ENCODE results near the gene IGLL1. TPM values are rescaled to one million over a fixed set of nuclear protein-coding genes. Genes with fewer than 3 reads are reported as not detected.

The IGLL1 gene
- total and polyA plus RNA-seq, 7 donors: not detected

DNA sequence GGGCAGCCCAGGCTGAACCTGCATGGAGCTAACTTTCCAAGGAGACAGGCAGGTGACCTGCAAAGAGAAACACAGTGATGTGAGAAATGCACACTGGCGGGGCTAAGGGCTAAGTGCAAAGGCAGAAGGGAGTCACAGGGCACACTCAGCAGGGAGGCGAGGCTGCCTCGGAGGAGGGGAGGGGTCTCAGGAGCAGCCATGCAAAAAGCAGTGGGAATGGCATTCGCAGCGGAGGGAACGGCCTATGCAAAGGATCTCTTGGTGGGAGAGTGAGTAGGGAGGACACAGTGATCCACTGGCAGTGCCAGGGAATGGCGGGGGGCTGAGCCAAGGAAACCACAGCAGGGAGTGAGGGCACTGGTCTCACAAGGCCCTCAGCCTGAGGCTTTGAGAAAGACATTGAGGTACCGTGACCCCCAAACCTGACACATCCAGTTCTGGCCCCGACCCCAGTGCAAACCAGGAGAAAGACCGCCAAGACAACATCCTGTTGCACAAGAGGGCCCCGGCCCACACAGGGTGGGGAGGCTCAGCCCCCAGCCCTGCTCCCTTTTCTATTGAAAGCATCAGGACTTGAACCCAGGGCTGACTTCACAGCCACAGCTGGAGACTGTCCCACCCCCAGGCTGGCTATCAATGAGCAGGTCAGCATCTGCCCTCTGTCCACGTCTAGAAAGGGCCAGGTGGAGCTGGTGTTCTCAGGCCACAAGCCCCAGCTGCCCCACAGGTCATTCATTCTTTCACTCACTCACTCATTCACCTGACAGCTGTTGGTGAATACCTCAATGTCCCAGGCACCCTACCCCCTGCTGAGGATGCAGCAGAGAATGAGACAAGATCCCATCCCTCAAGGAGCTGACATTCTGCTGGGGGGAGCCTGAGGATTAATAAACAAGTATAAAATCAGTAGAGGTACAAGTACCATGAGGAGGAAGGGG lies 50.7 kb downstream of the IGLL1 start:
- H3K27ac ChIP-seq: no peak overlapping the region
- no peak for TF ChIP-seq CTCF (IDR thresholded peaks at IDR 0.05)
- WGBS, 3 donors: 71 to 77% (median 76%) methylated on average over 12 of the region's 12 CpGs
- intact Hi-C loops (cut with DNase I): no loop called here
- no peak overlapping the region for H3K4me3 ChIP-seq
- H3K4me1 ChIP-seq: no peaks in the 10 kb centered on the region
- peaks cover 0 to 2% (median 0%) of the 10 kb centered on the region in 3 donors for H3K27me3 ChIP-seq (ENCODE audit: insufficient read depth in 3 of 3, low read length in 2 of 3)
- H3K36me3 ChIP-seq (ENCODE audit: insufficient read depth in 1 of 2, low read depth in 1 of 2): no peaks in the 10 kb centered on the region
- ATAC-seq (no peak), DNase-seq (peak in 1 of 2 donors; percentile 17)
- no peaks in the 10 kb centered on the region for H3K9me3 ChIP-seq

DNA sequence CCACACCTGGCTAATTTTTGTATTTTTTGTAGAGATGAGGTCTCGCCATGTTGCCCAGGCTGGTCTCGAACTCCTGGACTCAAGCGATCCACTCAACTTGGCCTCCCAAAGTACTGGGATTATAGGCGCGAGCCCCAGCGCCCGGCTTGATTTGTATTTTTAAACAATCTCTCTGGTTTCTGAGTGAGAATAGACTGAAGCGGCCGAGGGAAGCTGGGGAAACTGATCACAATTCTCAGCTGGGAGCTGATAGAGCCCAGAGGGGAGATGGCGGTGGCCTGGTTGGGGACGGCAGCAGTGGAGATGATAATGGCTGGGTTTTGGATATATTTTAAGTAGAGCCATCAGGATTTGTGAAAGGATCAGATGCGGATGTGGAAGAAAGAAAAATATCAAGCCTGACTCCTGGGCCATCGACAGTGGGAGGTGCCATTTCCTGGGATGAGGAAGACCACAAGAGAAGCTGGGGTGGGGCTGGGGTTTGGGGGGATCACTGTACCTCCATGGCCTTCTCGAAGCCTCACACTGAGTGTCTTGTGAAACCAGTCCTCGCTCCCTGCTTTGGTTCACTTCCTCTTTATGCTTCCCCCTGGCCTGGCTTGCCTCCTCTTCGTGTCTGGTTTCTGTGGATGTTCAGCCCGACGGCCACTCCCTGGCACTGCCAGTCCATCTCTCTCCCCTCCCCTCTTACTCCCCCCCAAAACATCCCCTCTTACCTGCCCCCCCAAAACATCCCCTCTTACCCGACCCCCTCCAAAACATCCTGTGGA lies 51.9 kb downstream of the IGLL1 start:
- Histone ChIP-seq H3K4me1 (no peaks in the 10 kb centered on the region), H3K27me3 (ENCODE audit: insufficient read depth in 3 of 3, low read length in 2 of 3) (peaks cover 0 to 2% (median 0%) of the 10 kb centered on the region in 3 donors), H3K27ac (no peak overlapping the region), H3K4me3 (no peak overlapping the region), H3K9me3 (no peaks in the 10 kb centered on the region), H3K36me3 (ENCODE audit: insufficient read depth in 1 of 2, low read depth in 1 of 2) (no peaks in the 10 kb centered on the region)
- intact Hi-C loops (cut with DNase I): no loop called here
- ATAC-seq (no peak), DNase-seq (peak in 1 of 2 donors; percentile 44)
- WGBS, 3 donors: 79 to 87% (median 85%) methylated on average over 17 to 19 of the region's 19 CpGs
- TF ChIP-seq CTCF (IDR thresholded peaks at IDR 0.05): no peak

DNA sequence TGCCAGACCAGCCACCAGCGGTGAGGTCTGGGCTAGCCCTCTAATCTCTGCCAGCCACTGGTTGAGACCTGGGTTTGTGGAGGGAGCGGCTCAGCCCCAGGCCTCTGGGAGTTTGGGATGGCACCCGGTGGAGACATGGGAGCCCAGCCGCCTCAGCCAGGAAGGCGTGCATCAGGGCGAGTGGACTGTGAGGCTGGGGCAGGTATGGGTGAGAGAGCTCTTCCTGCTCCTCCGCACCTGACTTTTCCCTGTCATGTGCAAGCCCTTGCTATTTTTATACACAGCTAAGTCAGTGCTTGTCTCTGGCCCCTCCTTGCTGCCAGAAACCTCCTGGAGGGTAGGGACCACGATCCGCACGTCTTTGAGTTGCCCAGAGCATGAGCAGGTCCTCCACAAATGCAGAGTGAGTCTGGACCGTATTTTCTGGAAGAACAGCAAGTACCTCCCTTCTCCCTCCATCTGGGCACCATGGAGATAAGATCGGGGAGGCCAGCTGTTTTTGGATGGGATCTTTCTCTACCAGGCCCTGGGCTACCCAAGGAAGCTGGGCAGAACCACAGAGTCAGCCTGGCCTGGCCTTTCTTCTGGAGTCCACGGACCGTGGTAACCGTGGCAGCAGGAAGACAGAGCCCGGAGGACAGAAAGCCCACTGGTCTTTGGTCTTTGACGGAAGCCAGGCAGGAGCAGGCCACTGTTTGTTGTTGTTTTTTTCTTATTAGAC lies 53.3 kb downstream of the IGLL1 start:
- Histone ChIP-seq H3K9me3 (no peaks in the 10 kb centered on the region), H3K4me1 (no peaks in the 10 kb centered on the region), H3K4me3 (no peak overlapping the region), H3K27me3 (ENCODE audit: insufficient read depth in 3 of 3, low read length in 2 of 3) (peaks cover 0 to 7% (median 0%) of the 10 kb centered on the region in 3 donors), H3K27ac (no peak overlapping the region), H3K36me3 (ENCODE audit: insufficient read depth in 1 of 2, low read depth in 1 of 2) (no peaks in the 10 kb centered on the region)
- ATAC-seq (peak in 1 of 4 donors; percentile 39), DNase-seq (peak in 1 of 2 donors; percentile 44)
- 67 to 73% (median 73%) methylated on average over 15 to 17 of the region's 17 CpGs for WGBS, 3 donors
- no peak for TF ChIP-seq CTCF (IDR thresholded peaks at IDR 0.05)
- intact Hi-C loops (cut with DNase I): no loop called here

- WGBS, 3 donors: 85 to 91% (median 89%) methylated on average over 11 of the region's 11 CpGs
- intact Hi-C loops (cut with DNase I): no loop called here
Observed at GRCh38 chr22:23525510-23525909, 54.6 kb downstream of the IGLL1 start.

More at GRCh38 chr22:23525510-23525909, 54.6 kb downstream of the IGLL1 start:
- H3K4me1 ChIP-seq: no peaks in the 10 kb centered on the region
- DNase-seq (peak in 1 of 2 donors; percentile 50), ATAC-seq (no peak)
- no peak overlapping the region for H3K27ac ChIP-seq
- TF ChIP-seq CTCF (IDR thresholded peaks at IDR 0.05): no peak
- H3K36me3 ChIP-seq (ENCODE audit: insufficient read depth in 1 of 2, low read depth in 1 of 2): no peaks in the 10 kb centered on the region
- H3K4me3 ChIP-seq: no peak overlapping the region
- H3K9me3 ChIP-seq: no peaks in the 10 kb centered on the region
- H3K27me3 ChIP-seq (ENCODE audit: insufficient read depth in 3 of 3, low read length in 2 of 3): peaks cover 0 to 16% (median 4%) of the 10 kb centered on the region in 3 donors

Measured in psoas muscle (tissue), 8 donors.